T-helper 22 cell (primary cell): ENCODE data around the gene VAPB.
"Not testable (repeated sequence)": the region's sequence is repeated elsewhere in the genome, so short reads cannot be mapped to it uniquely, and the experiment has no call there.

Source experiments
- DNase-seq: peaks from one replicate; pipeline ENCODE4 v3.0.0-alpha.2; 2020; ENCODE audit warnings: low read depth

Gene VAPB

DNA sequence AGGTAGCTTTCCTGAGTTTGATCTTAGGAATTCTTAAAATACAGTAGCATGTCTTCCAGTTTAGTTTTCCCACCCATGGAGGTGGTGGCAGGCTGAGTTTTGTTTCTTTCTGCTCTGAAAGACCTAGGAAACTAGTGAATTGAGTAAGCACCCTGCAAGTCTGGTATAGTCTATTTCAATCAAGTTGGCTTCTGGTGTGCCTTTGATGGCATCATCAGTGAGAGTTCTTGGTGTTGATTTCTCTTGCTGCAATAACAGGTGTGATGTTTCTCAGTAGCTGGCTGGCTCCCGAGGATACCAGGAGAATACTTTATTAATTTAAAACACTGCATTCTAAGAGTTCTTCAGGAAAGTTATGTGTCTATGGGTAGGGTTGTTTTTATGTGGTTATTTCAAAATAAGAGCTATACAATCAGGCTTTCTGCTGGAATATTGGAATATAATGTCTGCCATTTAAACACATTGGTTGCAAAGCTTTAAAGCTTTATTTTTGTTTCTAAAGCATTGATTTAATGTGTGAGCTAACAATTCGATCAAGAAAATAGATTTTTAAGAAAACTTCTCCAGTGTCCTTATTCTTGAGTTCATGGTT is 19.0 kb downstream of the VAPB start:
- no peak for DNase-seq

DNA sequence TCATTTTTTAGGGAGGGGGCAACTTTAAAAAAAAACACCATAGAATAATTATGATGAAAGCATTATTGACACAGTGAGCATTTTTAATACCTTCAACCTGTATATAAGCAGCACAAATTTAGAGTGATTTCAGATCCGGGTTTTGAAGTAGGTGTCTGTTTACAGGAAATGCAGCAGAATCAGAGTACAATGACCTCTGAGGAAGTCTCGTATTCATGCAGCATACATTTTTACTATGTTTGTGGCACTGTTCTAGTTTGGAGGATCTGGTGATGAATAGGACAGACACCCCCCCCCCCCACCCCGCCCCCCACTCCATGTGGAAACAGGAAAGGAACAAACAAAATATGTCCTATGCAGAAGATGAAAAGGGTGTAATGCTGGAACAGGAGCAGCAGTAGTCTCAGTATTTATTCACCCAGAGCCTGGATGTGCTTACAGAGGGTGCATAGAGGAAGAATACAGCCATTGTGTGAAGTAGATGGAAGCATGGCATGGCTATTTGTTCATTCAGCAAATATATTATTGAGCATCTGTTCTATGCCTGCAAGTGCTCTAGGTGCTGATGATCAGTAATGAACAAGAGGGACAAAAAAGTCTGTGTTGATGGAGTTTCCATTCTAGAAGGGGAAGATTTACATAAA is 19.7 kb downstream of the VAPB start:
- no peak for DNase-seq

DNA sequence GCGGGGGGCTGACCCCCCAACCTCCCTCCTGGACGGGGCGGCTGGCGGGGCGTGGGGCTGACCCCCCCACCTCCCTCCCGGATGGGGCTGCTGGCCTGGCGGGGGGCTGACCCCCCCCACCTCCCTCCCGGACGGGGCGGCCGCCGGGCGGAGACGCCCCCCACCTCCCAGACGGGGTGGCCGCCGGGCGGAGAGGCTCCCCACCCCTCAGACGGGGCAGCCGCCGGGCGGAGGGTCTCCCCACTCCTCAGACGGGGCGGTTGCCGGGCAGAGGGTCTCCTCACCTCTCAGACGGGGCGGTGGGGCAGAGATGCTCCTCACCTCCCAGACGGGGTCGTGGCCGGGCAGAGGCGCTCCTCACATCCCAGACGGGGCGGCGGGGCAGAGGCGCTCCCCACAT is 25.2 kb downstream of the VAPB start:
- not testable (repeated sequence) for DNase-seq

- not testable (repeated sequence) for DNase-seq
Measured at GRCh38 chr20:58414786-58415185, 25.8 kb downstream of the VAPB start.

DNA sequence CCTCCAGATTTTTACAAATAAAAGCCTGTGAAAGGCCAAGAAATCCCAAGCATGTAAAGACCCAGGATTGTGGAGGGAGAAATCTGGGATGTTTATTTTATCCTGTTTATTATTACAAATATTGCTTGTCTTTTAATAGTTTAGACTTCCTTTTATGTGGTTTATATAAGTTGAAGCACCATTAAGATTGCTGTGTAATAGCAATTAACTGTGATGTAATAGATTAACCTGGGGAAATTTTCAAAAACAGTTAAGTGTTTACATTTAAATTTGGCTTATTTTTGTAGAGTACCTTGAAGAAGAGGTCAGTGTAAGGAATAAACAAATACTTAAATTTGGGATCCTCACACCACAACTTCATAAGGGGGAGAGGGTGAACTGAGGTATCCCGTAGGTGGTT is 27.0 kb downstream of the VAPB start:
- no peak for DNase-seq

GRCh38 chr20:58416835-58417234 is 27.8 kb downstream of the VAPB start:
- no peak for DNase-seq

- no peak for DNase-seq
Measured at GRCh38 chr20:58417438-58417837, 28.4 kb downstream of the VAPB start.

- DNase-seq = no peak
Measured at GRCh38 chr20:58418949-58419748, 30.1 kb downstream of the VAPB start.

DNA sequence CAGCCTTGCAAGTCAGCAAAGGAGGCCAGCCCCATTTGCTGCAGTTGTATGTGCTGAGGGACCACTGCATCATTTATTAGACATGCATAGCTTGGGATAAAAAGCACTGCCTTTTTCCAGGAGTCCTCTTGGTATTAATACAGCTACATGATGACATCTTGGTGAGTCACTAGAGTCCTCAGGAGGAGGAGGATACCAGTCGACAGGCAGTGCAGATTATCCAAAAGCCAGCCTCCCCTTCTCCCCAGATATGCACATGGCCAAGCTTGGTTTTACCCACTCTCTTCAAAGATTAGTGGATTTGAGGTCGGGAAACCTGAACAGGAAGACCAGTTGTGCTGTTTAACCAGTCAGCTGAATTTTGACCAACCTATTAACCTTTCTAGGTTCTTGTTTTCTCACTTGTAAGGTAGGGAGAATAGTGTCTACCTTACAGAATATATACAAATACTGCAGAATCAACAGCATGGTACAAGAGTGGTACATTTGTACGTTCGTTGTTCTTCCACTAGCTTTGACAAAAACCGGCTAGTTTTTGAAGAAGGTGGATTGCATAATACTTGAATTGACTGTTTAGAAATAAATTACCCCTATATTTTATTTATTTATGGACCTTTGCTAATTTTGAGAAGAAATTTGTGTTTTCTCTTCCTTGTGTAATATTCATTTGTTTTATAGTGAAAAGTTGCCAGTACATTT is 31.9 kb downstream of the VAPB start:
- DNase-seq = no peak

GRCh38 chr20:58421497-58421850 is 32.4 kb downstream of the VAPB start:
- no peak for DNase-seq

DNA sequence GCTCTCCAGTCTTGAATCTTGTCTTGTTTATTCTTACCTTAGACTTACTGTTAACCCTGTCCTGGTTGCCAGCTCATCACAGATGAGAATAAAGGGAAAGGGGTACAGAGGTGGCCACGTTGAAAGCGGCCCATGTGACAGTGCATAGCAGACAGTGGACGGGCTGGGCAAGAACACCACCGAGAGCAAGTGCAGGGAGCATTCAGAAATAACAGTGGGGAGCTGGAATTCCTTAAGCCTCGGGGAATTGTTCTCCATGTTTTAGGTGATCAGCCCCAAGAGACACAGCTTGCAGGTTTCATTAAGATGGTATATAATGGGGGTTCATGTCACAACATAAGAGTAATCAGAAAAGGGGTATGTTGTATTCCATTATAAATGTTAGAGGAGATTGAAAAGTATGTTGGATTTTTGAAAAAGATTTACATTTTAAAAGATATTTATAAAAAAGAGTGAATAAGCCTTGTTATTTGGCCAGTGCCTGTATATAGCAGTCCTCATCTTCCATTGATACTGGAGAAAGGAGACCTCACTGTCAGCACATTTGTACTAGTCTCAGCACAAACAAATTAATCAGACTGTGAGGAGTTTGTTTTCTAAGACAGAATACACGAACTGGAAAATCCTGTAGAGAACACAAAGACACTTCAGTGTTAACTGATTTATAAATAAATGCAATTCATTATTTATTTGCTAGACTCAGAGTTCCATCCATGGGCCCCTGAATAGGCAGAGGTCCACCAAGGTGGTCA is 35.4 kb downstream of the VAPB start:
- no peak for DNase-seq

GRCh38 chr20:58427571-58427970 is 38.5 kb downstream of the VAPB start:
- DNase-seq = not testable (repeated sequence)

DNA sequence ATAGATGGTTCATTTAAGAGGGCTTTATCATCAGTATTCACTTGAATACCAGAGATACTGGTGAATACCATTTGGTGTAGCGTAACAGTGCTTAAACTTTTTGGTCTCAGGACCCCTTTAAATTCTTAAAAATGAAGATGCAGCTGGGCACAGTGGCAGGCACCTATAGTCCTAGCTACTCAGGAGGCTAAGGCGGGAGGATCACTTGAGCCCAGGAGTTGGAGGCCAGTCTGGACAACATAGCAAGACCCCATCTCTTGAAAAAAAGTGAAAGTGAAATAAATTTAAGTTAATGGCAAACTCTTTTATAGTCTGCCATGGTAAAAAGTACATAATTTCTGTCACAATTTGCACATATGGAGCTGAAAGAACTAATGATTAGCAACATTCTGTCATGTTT is 39.3 kb downstream of the VAPB start:
- no peak for DNase-seq

GRCh38 chr20:58429303-58429702 is 40.3 kb downstream of the VAPB start:
- DNase-seq = no peak

GRCh38 chr20:58431134-58431533 is 42.1 kb downstream of the VAPB start:
- no peak for DNase-seq

GRCh38 chr20:58432186-58432954 is 43.3 kb downstream of the VAPB start:
- no peak for DNase-seq

DNA sequence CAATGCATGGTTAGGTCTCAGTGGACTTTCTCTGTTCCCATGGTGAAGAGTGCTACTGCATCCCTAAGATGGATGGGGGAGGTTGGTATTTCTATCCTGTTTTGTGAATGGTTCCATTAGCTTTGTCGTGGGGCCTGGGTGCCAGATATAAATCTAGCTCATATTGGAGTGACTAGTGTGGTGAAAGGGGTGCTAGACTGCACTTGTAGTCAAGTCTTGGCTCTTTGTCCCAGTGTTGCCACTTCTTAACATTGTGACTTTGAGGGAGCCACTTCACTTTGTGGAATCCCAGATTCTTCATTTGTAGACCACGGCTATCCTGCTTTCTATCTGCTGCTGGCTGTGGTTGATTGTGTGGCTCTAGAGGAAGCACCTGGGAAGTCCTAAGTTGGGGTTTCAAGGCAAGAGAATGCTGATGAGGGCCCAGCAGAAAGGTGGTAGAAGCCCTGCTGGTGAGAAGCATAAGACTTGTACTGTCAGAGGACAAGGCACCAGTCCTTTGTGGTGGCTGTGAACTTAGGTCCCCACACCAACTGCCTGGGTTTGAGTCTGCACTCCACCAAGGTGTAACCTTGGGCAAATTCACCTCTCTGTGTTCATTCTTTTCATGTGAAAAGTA is 44.1 kb downstream of the VAPB start:
- DNase-seq = no peak

DNA sequence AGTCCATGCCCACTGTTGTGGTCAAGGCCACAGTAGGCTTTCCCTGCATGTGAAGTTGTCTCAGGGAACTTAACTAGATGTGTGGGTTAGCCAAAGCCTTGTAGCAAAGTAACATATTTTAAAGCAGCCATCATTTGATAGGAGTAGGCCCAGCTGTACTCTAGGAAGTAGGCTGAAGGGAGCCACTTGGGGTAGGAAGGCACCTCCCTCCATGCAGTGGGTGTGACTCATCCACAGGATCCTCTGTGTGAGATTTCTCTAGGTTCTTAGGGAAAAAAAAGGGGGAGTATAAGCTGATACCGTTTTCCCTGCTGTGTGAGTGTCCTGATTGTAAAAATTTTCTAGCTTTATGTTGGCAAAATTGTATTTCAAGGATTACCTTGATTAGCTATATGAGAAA is 44.7 kb downstream of the VAPB start:
- DNase-seq = no peak

GRCh38 chr20:58434326-58434725 is 45.3 kb downstream of the VAPB start:
- DNase-seq = no peak

GRCh38 chr20:58435237-58435636 is 46.2 kb downstream of the VAPB start:
- DNase-seq = no peak
